ENCODE results near the gene MRTFB. TPM values are rescaled to one million over a fixed set of nuclear protein-coding genes. Genes with fewer than 3 reads are reported as not detected.

The MRTFB gene
- total and polyA plus RNA-seq, 2 of the 13 experiments (the other 11 are each of a cell fraction or from before 2014, with no cell fraction given): 11.4 to 14.0 TPM

GRCh38 chr16:14111713-14112538 is 40.8 kb downstream of the MRTFB start (continued):
- TF ChIP-seq, protein P1, sequence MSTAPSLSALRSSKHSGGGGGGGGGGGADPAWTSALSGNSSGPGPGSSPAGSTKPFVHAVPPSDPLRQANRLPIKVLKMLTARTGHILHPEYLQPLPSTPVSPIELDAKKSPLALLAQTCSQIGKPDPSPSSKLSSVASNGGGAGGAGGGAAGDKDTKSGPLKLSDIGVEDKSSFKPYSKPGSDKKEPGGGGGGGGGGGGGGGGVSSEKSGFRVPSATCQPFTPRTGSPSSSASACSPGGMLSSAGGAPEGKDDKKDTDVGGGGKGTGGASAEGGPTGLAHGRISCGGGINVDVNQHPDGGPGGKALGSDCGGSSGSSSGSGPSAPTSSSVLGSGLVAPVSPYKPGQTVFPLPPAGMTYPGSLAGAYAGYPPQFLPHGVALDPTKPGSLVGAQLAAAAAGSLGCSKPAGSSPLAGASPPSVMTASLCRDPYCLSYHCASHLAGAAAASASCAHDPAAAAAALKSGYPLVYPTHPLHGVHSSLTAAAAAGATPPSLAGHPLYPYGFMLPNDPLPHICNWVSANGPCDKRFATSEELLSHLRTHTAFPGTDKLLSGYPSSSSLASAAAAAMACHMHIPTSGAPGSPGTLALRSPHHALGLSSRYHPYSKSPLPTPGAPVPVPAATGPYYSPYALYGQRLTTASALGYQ (CRISPR knock-in tag; IDR thresholded peaks at IDR 0.05): no peak
- peak; percentile 5; the same call in 1 of the 2 replicates for TF ChIP-seq ZFX (CRISPR knock-in tag; IDR thresholded peaks at IDR 0.05; ENCODE audit: low read depth)
- TF ChIP-seq, protein P2, sequence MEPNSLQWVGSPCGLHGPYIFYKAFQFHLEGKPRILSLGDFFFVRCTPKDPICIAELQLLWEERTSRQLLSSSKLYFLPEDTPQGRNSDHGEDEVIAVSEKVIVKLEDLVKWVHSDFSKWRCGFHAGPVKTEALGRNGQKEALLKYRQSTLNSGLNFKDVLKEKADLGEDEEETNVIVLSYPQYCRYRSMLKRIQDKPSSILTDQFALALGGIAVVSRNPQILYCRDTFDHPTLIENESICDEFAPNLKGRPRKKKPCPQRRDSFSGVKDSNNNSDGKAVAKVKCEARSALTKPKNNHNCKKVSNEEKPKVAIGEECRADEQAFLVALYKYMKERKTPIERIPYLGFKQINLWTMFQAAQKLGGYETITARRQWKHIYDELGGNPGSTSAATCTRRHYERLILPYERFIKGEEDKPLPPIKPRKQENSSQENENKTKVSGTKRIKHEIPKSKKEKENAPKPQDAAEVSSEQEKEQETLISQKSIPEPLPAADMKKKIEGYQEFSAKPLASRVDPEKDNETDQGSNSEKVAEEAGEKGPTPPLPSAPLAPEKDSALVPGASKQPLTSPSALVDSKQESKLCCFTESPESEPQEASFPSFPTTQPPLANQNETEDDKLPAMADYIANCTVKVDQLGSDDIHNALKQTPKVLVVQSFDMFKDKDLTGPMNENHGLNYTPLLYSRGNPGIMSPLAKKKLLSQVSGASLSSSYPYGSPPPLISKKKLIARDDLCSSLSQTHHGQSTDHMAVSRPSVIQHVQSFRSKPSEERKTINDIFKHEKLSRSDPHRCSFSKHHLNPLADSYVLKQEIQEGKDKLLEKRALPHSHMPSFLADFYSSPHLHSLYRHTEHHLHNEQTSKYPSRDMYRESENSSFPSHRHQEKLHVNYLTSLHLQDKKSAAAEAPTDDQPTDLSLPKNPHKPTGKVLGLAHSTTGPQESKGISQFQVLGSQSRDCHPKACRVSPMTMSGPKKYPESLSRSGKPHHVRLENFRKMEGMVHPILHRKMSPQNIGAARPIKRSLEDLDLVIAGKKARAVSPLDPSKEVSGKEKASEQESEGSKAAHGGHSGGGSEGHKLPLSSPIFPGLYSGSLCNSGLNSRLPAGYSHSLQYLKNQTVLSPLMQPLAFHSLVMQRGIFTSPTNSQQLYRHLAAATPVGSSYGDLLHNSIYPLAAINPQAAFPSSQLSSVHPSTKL (CRISPR knock-in tag; IDR thresholded peaks at IDR 0.05): peak; percentile 78
- no peak for TF ChIP-seq ESRRA (CRISPR knock-in tag; IDR thresholded peaks at IDR 0.05; ENCODE audit: low read depth)
- TF ChIP-seq IRF2 (CRISPR knock-in tag; IDR thresholded peaks at IDR 0.05): peak; percentile 81
- no peak for TF ChIP-seq ZNF281 (CRISPR knock-in tag; IDR thresholded peaks at IDR 0.05; ENCODE audit: borderline replicate concordance)
- 0 out of 2 replicates have a peak, but pooled peaks have one; percentile 12 for TF ChIP-seq PHF21A (CRISPR knock-in tag; IDR thresholded peaks at IDR 0.05)
- no peak for TF ChIP-seq HNRNPL (IDR thresholded peaks at IDR 0.05; ENCODE audit: low read depth, low read length)
- no peak for TF ChIP-seq MATR3 (CRISPR knock-in tag; IDR thresholded peaks at IDR 0.05)
- TF ChIP-seq ZFP82 (CRISPR knock-in tag; IDR thresholded peaks at IDR 0.05; ENCODE audit: borderline replicate concordance): no peak
- TF ChIP-seq, protein P3, sequence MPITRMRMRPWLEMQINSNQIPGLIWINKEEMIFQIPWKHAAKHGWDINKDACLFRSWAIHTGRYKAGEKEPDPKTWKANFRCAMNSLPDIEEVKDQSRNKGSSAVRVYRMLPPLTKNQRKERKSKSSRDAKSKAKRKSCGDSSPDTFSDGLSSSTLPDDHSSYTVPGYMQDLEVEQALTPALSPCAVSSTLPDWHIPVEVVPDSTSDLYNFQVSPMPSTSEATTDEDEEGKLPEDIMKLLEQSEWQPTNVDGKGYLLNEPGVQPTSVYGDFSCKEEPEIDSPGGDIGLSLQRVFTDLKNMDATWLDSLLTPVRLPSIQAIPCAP (CRISPR knock-in tag; IDR thresholded peaks at IDR 0.05; ENCODE audit: low read depth): no peak
- no peak for TF ChIP-seq PCBP1 (IDR thresholded peaks at IDR 0.05; ENCODE audit: borderline replicate concordance, low read depth, low read length)
- TF ChIP-seq POGZ (CRISPR knock-in tag; IDR thresholded peaks at IDR 0.05): no peak
- no peak for TF ChIP-seq NR2F1 (CRISPR knock-in tag; IDR thresholded peaks at IDR 0.05)
- TF ChIP-seq RNF219 (CRISPR knock-in tag; IDR thresholded peaks at IDR 0.05): no peak

Measured in HepG2 (cell line).